ENCODE measurements around the gene SINHCAF. TPM values are rescaled to one million over a fixed set of nuclear protein-coding genes. Genes with fewer than 3 reads are reported as not detected.

The SINHCAF gene
- total RNA-seq, 1 experiment from 2014 or later, result 127 TPM

DNA sequence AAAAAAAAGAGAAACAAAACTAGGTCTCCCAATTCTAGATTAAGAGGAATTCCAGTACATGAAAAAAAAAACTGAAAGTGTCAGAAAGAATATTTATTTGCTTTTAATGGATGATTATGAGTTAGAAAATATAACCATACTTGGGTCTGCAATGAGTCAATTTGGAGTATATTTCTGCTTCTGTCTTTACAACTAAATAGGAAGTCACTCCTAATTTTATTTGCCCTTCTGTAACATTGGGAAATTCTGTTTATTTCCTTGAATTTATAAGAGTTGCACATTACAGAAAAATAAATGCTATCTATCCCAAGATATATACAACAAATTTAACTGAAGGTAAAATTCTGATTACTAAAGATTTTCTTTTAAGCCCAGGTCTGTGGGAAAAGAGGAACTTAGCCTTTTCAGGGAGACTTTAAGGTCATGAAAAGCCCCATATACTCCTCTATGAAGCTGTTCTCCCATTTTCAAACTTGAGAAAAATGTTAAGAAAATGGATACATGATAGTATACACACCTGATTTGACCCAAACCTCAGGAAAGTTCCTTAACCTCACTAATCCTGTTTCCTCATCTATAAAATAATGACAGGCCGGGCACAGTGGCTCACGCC, 7.2 kb downstream of the SINHCAF start:
- peaks cover 37% of the 10 kb centered on the region for H3K36me3 Mint-ChIP-seq (ENCODE audit: insufficient read depth, unreplicated experiment)
- H3K4me1 Mint-ChIP-seq (ENCODE audit: low read depth, unreplicated experiment), result peaks cover 50% of the 10 kb centered on the region
- no TSS peak for BruUV-seq (replicated peaks)
- H3K9me3 Mint-ChIP-seq (ENCODE audit: low read depth, unreplicated experiment), result no peaks in the 10 kb centered on the region
- CTCF ChIA-PET, result no interaction called here
- H3K27me3 Mint-ChIP-seq (ENCODE audit: unreplicated experiment), result no peaks in the 10 kb centered on the region
- TF ChIP-seq, protein P1, sequence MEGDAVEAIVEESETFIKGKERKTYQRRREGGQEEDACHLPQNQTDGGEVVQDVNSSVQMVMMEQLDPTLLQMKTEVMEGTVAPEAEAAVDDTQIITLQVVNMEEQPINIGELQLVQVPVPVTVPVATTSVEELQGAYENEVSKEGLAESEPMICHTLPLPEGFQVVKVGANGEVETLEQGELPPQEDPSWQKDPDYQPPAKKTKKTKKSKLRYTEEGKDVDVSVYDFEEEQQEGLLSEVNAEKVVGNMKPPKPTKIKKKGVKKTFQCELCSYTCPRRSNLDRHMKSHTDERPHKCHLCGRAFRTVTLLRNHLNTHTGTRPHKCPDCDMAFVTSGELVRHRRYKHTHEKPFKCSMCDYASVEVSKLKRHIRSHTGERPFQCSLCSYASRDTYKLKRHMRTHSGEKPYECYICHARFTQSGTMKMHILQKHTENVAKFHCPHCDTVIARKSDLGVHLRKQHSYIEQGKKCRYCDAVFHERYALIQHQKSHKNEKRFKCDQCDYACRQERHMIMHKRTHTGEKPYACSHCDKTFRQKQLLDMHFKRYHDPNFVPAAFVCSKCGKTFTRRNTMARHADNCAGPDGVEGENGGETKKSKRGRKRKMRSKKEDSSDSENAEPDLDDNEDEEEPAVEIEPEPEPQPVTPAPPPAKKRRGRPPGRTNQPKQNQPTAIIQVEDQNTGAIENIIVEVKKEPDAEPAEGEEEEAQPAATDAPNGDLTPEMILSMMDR (IDR thresholded peaks at IDR 0.05; ENCODE audit: unreplicated experiment), result no peak
- intact Hi-C loops (cut with micrococcal nuclease; ENCODE audit: unreplicated experiment), result loop anchor here (5.0 kb wide), 1 partner anchor 44 kb away; no protein-coding TSS in a partner anchor
- H3K4me3 Mint-ChIP-seq (ENCODE audit: low read depth, unreplicated experiment), result peak overlapping the region; percentile 84
- DNase-seq, result no peak
- no peak overlapping the region for H3K27ac Mint-ChIP-seq (ENCODE audit: unreplicated experiment)

DNA sequence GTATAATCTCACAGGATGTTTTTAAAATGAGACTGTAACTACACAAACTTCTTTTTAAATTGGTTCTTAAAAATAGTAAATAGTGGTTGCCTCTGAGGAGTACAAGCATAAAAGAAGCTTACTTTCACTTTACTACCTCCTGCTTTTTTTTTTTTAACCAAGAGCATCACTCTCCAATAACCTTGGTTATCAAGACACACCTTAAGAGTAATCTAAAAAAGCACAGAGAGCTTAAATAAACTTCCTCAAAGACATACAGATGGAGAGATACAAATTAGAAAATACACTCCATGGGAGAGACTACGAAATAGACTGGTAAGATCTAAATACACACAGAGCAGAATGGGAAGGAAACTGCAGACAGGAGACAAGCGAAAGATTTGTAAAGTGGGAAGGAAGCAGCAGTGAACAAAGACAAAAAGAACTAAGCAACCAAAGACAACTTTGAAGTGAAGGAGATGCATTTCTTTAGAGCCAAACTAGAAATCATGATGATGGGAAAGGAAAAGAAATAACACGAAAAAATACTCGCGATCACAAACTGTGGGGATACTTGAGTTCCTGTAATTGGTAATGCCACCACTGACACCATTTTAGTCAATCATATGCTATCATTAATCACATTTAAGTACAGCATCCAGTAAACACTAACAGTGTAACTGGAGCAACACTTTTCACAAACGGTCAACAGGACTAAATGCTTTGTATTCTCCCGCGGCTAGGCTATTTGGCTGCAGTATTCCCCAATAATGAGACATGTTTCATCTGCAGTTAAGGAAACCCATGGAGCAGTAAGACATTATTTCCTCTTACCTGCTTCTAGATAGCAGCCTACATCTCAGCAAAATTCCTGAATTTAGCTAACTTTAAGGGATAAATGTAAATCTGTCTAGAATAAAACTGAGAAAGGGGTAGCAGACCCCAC, 8.2 kb downstream of the SINHCAF start:
- Mint-ChIP-seq H3K36me3 (ENCODE audit: insufficient read depth, unreplicated experiment) (peaks cover 32% of the 10 kb centered on the region), H3K27me3 (ENCODE audit: unreplicated experiment) (no peaks in the 10 kb centered on the region), H3K27ac (ENCODE audit: unreplicated experiment) (peak overlapping the region; percentile 33), H3K4me1 (ENCODE audit: low read depth, unreplicated experiment) (peaks cover 53% of the 10 kb centered on the region), H3K9me3 (ENCODE audit: low read depth, unreplicated experiment) (no peaks in the 10 kb centered on the region), H3K4me3 (ENCODE audit: low read depth, unreplicated experiment) (peak overlapping the region; percentile 66)
- intact Hi-C loops (cut with micrococcal nuclease; ENCODE audit: unreplicated experiment), result loop anchor here (5.0 kb wide), 1 partner anchor 45 kb away; no protein-coding TSS in a partner anchor
- TF ChIP-seq, protein P1 (IDR thresholded peaks at IDR 0.05; ENCODE audit: unreplicated experiment), result no peak
- no peak for DNase-seq
- CTCF ChIA-PET, result interaction anchor here (0.6 to 1.6 kb wide), 2 partner anchors 46 to 254 kb away, joined by 3 read pairs; no protein-coding TSS in a partner anchor
- BruUV-seq (replicated peaks), result no TSS peak

DNA sequence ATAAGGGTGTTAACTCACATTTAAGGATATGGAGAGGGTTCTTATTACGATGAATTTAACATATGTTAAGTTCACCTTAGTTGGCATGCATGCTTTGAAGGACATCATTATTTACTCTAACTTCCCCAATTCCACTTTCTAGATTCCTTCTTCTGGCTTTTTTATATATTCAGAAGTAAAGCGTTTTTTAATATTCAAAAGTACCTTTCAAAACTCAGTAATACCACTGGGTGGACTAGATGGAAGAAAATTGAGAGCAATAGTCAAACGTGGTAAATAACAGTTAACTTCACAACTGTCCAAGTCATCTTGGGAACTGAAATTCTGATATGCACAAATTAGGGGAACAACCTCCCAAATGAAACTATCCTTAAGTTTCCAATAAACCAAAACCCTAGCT, 9.1 kb downstream of the SINHCAF start:
- peak overlapping the region; percentile 66 for H3K4me3 Mint-ChIP-seq (ENCODE audit: low read depth, unreplicated experiment)
- BruUV-seq (replicated peaks), result no TSS peak
- H3K27ac Mint-ChIP-seq (ENCODE audit: unreplicated experiment), result peak overlapping the region; percentile 33
- TF ChIP-seq, protein P1 (IDR thresholded peaks at IDR 0.05; ENCODE audit: unreplicated experiment), result no peak
- CTCF ChIA-PET, result interaction anchor here (0.6 to 1.6 kb wide), 2 partner anchors 45 to 255 kb away, joined by 3 read pairs; no protein-coding TSS in a partner anchor
- H3K27me3 Mint-ChIP-seq (ENCODE audit: unreplicated experiment), result no peaks in the 10 kb centered on the region
- H3K9me3 Mint-ChIP-seq (ENCODE audit: low read depth, unreplicated experiment), result no peaks in the 10 kb centered on the region
- H3K4me1 Mint-ChIP-seq (ENCODE audit: low read depth, unreplicated experiment), result peaks cover 53% of the 10 kb centered on the region
- peaks cover 35% of the 10 kb centered on the region for H3K36me3 Mint-ChIP-seq (ENCODE audit: insufficient read depth, unreplicated experiment)
- intact Hi-C loops (cut with micrococcal nuclease; ENCODE audit: unreplicated experiment), result loop anchor here (5.0 kb wide), 1 partner anchor 45 kb away; no protein-coding TSS in a partner anchor
- no peak for DNase-seq

DNA sequence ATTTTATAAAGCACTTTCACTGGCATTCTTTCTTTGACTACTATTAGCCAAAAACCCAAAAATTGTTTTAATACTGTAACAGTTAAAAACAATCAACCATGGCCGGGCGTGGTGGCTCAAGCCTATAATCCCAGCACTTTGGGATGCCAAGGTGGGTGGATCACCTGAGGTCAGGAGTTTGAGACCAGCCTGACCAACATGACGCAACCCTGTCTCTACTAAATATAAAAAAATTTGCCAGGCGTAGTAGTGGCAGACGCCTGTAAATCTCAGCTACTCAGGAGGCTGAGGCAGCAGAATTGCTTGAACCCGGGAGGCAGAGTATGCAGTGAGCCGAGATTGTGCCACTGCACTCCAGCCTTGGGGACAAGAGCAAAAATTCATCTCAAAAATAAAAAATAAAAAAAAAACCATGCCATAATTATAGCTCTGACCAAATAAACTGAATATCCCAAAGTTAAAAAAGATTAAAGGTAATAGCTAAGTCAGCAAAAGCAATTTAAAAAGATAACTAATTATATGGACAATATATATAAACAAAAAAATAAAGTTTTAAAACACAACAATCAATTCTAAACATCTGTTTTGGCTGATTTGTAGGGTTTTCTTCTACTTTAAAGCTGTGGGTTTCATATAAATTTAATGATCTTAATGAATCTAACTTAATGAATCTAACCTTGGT, 10.0 kb downstream of the SINHCAF start:
- Mint-ChIP-seq H3K4me1 (ENCODE audit: low read depth, unreplicated experiment) (peaks cover 52% of the 10 kb centered on the region), H3K4me3 (ENCODE audit: low read depth, unreplicated experiment) (no peak overlapping the region), H3K36me3 (ENCODE audit: insufficient read depth, unreplicated experiment) (peaks cover 39% of the 10 kb centered on the region), H3K27ac (ENCODE audit: unreplicated experiment) (no peak overlapping the region), H3K9me3 (ENCODE audit: low read depth, unreplicated experiment) (no peaks in the 10 kb centered on the region), H3K27me3 (ENCODE audit: unreplicated experiment) (no peaks in the 10 kb centered on the region)
- CTCF ChIA-PET, result no interaction called here
- DNase-seq, result no peak
- intact Hi-C loops (cut with micrococcal nuclease; ENCODE audit: unreplicated experiment), result loop anchor here (5.0 kb wide), 1 partner anchor 46 kb away; no protein-coding TSS in a partner anchor
- no TSS peak for BruUV-seq (replicated peaks)
- TF ChIP-seq, protein P1 (IDR thresholded peaks at IDR 0.05; ENCODE audit: unreplicated experiment), result no peak
